OCI-M1 (cell line): ENCODE data around the gene CTDNEP1.
A peak's percentile ranks its signal among the peaks of the same experiment; 100 is the strongest.

Experiments
- DNase-seq: peaks from one replicate; lab custom pipeline; 2025; lab: John Stamatoyannopoulos, UW

Gene CTDNEP1

GRCh38 chr17:7280519-7281073 is 29.1 kb upstream of the CTDNEP1 start:
- DNase-seq, result peak; percentile 96

- DNase-seq, result no peak
Observed at GRCh38 chr17:7279448-7279847, 27.9 kb upstream of the CTDNEP1 start.

GRCh38 chr17:7266784-7267183 is 15.2 kb upstream of the CTDNEP1 start:
- DNase-seq, result peak; percentile 18

DNA sequence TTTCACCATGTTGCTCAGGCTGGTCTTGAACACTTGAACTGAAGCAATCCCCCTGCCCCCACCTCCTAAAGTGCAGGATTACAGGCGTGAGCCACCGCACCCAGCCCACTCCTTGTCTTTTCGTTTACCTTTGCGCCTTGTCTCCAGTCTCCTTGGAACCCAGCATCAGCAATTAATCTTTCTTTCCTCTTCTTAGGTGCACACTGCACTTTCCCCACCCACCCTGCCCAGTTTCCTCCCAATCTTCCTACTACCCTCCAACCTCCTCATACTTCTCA is 12.2 kb upstream of the CTDNEP1 start:
- DNase-seq, result no peak

GRCh38 chr17:7262935-7263800 is 11.6 kb upstream of the CTDNEP1 start:
- DNase-seq, result peak; percentile 83

DNA sequence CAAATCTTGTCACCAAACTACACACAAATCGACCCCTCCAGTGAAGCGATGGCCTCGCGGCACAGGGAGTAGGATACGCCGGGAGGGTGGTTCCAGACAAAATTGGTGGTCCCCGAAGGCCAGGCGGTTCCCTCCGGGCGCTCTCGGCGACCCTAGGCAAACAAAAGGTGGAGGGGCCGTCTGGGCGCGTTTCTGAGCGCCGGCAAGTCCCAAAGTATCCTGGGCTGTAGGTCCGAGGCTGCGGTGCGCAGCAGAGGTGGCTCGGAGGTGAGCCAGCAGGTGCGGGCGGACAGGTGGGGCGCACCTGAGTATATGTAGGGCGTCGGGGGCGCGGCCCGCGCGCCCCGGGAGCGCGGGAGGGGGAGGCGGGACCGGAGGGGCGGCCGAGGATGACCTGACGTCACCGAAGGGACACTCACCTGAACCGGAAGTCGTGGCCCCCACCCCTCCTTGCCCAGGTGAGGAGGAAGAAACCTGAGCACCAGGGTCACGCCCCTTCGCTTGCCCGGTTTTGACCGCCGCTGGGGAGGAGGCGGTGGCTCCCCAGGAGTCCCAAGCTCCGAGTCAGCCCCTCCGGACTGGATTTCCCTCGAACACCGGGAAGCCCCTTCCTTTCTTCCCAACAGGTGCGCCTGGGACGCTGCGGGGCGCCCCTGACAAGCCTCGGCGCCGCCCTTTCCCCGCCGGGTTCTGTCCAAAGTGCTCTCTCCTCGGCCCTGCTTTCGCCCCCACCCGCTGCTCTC is 10.8 kb upstream of the CTDNEP1 start, which contains the start of gene CLDN7:
TSS of gene CLDN7 (minus strand) at position 287 of the 743 bp plus-strand sequence. CDS start 435 bp downstream, outside the sequence.
- DNase-seq, result no peak

DNA sequence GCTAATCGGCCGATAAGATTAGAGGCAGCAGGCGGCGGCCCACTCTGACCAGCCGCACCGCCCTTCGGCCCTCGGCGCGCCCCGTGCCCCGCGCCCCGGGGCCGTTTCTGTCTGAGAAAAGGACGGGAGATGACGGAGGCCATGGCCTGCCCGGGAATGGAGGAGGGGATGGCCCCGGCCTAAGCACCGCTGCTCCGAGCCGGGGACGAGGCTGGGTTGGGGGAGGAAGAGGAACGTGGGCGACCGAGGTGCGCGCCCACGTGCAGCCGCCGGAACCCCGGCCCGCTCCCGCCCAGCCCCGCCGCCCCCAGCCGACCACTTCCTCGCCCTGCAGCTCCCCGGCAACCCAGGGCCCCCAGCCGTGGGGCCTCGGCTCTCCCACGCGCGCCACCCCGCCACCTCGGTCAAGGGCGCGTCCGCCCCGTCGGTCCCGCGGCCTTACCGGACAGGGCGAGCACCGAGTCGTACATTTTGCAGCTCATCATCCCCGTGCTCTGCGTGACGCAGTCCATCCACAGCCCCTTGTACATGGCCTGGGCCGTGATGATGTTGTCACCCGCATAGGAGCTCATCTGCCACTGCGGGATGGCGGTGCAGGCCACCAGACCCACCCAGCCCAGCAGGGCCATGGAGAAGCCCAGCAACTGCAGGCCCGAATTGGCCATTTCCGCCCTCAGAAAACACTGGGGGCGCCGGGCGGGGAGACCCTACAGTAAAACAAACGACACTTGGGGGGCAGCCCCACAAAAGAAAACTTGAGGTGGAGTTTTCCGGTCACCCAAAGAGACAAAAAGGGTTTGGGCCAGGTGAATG is 10.1 kb upstream of the CTDNEP1 start:
- DNase-seq, result no peak

DNA sequence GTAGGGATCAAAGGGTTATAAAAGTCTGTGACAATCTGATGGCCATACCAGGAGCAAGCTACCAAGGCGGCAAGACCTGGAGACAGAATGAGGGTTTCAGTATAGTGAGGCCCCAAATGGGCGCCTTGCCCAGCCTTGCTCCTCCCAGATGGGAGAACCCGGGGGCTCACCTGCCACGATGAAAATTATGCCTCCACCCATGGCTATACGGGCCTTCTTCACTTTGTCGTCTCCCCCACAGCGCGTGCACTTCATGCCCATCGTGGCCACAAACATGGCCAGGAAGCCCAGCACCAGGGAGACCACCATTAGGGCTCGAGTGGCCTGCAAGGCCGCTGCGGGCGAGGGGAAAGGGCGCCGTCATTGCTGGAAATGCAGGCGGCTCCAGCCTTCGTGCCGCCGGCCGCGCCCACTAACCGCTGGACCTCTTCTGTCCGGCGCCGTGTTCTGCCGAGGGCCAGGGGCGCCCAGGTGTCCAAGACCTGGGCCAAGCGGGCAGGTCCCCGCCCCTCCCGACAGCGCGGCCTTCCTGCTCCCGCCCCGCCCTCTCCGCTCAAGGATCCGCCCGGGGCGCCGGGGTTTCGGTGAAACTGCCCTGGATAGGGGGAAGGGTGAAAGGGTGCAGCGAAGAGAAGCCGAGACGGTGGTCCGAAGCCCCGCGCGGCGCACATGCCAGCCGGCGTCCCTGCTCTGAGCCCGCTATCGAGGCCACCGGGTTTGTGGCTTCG is 9.3 kb upstream of the CTDNEP1 start:
- peak; percentile 71 for DNase-seq

GRCh38 chr17:7260151-7260550 is 8.6 kb upstream of the CTDNEP1 start:
- no peak for DNase-seq

DNA sequence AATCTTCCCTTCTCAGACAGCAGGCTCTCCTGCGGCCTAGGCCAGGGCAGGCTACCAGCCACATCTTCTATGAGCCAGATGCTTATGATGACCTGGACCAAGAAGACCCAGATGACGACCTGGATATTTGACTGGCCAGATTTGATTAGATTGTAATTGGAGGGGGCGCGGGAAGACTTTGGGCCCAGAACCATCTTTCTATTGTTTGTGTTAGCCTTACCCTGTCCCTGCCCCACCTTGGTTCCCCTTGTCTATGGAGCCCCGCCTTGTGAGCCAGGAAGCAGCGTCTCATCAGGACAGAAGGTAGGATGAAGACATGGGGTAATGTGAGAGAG is 8.0 kb upstream of the CTDNEP1 start:
- no peak for DNase-seq

DNA sequence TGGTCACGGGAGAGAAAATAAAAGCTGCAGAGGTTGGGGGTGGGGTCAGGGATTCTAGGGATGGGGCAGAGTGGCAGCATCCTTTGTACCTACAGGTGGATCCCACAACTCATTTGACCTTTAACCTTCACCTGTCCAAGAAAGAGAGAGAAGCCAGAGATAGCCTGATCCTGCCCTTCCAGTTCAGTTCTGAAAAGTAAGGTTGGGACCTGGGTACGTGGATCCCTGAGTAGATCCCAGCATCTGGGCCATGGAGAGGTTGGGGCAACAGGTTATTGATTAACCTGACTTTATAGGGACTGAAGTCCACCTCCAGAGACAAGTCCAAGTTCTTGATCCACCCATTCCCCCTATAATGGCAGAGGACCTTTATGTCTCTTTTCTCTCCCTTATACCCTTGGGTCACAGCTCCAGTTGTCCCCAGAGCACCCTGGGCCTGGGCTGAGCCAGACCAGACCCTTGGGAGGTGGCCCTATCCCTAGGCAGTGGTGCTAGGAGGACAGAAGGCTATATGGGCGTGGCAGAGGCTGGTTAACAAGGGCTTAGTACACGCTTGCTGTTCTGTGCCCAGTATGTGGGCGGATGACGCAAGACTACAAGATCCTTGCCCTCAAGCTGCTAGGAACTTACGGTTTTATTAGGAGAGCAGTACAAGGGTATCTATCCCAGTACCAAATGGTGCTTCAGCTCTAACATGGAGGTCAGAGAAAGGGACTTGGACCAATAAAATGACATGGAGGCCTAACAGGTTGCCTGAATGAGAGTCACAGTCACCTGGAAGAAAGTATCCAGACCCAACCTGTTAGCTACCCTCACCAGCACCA is 7.4 kb upstream of the CTDNEP1 start:
- DNase-seq, result peak; percentile 41

GRCh38 chr17:7256766-7257456 is 5.4 kb upstream of the CTDNEP1 start:
- no peak for DNase-seq

- DNase-seq, result no peak
Observed at GRCh38 chr17:7254511-7254910, 3.0 kb upstream of the CTDNEP1 start.

GRCh38 chr17:7253082-7253481 is 1.5 kb upstream of the CTDNEP1 start:
- no peak for DNase-seq

DNA sequence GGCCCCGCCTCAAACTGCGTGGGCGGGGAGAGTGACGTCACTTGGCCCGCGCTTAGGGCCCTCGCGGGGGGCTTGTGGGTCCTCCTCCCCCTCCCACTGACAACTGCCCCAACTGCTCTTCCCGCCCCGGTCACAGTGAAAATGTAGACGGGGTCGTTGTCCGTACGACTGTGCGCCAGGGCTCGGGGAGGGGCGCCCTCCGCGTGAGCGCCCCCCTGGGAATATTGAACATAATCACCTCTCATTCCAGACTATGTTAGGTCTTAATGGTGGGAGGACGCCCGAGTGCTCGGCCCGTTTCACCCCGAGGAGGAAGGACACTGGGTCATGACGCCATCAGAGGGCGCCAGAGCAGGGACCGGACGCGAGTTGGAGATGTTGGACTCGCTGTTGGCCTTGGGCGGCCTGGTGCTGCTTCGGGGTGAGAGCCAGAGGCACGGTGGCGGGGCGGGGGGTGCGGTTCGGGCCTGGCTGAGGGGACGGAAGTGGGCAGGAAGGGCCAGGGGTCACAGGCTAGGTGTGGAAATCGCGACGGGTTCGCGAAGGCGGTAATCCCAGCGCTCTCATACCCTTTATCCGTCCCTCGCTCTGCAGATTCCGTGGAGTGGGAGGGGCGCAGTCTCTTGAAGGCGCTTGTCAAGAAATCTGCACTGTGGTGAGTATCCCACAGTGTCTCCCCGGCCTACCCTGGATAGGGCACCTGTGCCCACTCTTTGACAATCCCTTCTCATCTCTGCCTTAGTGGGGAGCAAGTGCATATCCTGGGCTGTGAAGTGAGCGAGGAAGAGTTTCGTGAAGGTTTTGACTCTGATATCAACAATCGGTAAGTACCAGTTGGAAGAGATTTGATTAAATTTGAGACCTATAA is 876 bp upstream of the CTDNEP1 start, which contains the start of gene ELP5:
TSS of gene ELP5 (plus strand) at position 40 of the 868 bp plus-strand sequence. CDS start at position 376, 336 bp downstream.
- DNase-seq, result peak; percentile 98

DNA sequence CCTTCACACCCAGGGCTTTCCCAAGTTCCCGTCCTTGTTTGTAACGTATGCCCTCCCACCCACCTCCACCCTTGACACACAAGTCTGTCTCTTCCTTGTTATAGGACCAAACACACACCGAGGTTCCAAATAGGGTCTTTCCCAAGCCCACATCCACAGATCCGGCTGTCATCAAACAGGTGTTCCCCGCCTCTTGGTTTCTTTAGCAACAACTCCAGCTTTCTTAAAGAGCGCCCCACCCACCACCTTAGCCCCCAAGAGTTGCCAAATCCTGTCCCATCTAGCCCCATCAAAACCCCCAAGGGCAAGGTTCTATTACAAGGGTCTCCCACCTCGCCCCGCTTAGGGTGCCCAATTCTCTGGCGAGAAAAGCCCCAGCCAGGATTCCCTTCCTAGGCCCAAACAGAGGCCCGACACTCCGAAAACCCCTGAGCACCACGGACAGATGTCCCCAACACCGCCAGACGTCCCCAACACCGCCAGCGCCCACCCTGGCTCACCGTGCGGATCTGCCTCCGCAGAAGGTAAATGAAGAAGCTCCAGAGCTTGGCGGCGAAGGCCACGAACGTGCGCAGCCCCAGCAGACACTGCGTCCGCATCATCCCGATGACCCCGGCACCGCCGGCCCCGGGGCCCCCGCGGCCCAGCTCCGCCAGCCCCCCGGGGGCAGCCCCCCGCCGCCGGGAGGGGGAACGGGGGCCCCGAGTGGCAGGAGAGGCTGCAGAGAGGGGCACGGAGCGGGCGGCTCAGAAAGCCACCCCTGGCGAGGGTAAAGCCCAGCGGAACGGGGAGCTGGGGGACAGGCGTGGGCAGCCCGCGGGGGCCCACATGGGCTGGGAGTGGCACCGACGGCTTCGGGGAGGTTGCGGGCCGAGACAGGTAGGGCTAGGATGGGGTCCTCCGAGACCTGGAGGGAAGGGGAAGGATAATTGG is 573 bp downstream of the CTDNEP1 start:
- DNase-seq, result peak; percentile 44

- peak; percentile 29 for DNase-seq
Observed at GRCh38 chr17:7249830-7250229, 1.7 kb downstream of the CTDNEP1 start.

DNA sequence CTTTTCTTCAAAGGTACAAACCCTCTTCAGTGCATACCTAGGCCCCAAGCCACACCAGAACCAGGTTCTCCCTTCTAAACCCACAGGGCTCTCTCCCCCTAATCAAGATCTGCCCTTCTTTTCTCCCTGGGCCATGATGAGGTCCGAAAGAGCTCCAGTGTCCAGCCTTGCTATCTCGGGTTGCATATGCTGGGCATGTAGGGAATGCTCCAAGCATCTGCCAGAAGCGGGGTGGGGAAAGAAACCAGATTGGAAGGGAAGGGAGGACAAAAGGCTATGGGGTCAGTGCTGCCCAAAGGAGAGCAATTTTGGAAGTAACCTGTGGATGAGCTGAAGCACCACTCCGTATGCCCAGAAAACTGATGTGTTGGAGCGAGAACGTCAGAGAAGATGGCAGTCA is 2.3 kb downstream of the CTDNEP1 start:
- DNase-seq, result no peak
